OCI-M2 (cell line): ENCODE data around the gene ARHGEF26.

ENCODE experiments used
- DNase-seq: peaks from one replicate; lab custom pipeline; 2025; ENCODE audit not compliant: unreplicated experiment; lab: John Stamatoyannopoulos, UW

Gene ARHGEF26

GRCh38 chr3:154195620-154196356 lies 74.6 kb downstream of the ARHGEF26 start:
- no peak for DNase-seq

- DNase-seq: no peak
Observed at GRCh38 chr3:154197751-154198150, 76.6 kb downstream of the ARHGEF26 start.

GRCh38 chr3:154209499-154209898 lies 88.3 kb downstream of the ARHGEF26 start:
- no peak for DNase-seq

GRCh38 chr3:154210986-154211385 lies 89.8 kb downstream of the ARHGEF26 start:
- DNase-seq: no peak

GRCh38 chr3:154214306-154214705 lies 93.1 kb downstream of the ARHGEF26 start:
- no peak for DNase-seq

GRCh38 chr3:154217671-154218070 lies 96.5 kb downstream of the ARHGEF26 start:
- DNase-seq: no peak

GRCh38 chr3:154218728-154219127 lies 97.5 kb downstream of the ARHGEF26 start:
- no peak for DNase-seq

GRCh38 chr3:154220462-154220861 lies 99.3 kb downstream of the ARHGEF26 start:
- no peak for DNase-seq

GRCh38 chr3:154223519-154223918 lies 102.3 kb downstream of the ARHGEF26 start:
- no peak for DNase-seq

GRCh38 chr3:154224366-154224765 lies 103.2 kb downstream of the ARHGEF26 start:
- no peak for DNase-seq

GRCh38 chr3:154224866-154225265 lies 103.7 kb downstream of the ARHGEF26 start:
- no peak for DNase-seq

- no peak for DNase-seq
Observed at GRCh38 chr3:154225536-154225935, 104.3 kb downstream of the ARHGEF26 start.

- DNase-seq: no peak
Observed at GRCh38 chr3:154227531-154227930, 106.3 kb downstream of the ARHGEF26 start.

- no peak for DNase-seq
Observed at GRCh38 chr3:154228561-154229216, 107.5 kb downstream of the ARHGEF26 start.

GRCh38 chr3:154229217-154229590 lies 108.0 kb downstream of the ARHGEF26 start:
- no peak for DNase-seq

GRCh38 chr3:154235330-154235729 lies 114.1 kb downstream of the ARHGEF26 start:
- DNase-seq: no peak

- no peak for DNase-seq
Observed at GRCh38 chr3:154236331-154236730, 115.1 kb downstream of the ARHGEF26 start.

- DNase-seq: no peak
Observed at GRCh38 chr3:154240235-154240634, 119.0 kb downstream of the ARHGEF26 start.

- DNase-seq: no peak
Observed at GRCh38 chr3:154241496-154241895, 120.3 kb downstream of the ARHGEF26 start.

GRCh38 chr3:154242766-154243165 lies 121.6 kb downstream of the ARHGEF26 start:
- no peak for DNase-seq

GRCh38 chr3:154243353-154243752 lies 122.2 kb downstream of the ARHGEF26 start:
- DNase-seq: no peak

- DNase-seq: no peak
Observed at GRCh38 chr3:154244644-154245043, 123.5 kb downstream of the ARHGEF26 start.
